Measurements from ENCODE around the gene PDE6C.

GRCh38 chr10:93614101-93614825 lies 1.9 kb downstream of the PDE6C start:
- no peak for TF ChIP-seq CTCF (IDR thresholded peaks at IDR 0.05)
- TF ChIP-seq EZH2phosphoT487 (IDR thresholded peaks at IDR 0.05), result no peak
- no peak for TF ChIP-seq EZH2 (IDR thresholded peaks at IDR 0.05)
